Upper lobe of right lung (tissue), 1 donor: ENCODE data around the gene C1orf210. TPM values are rescaled to one million over a fixed set of nuclear protein-coding genes. Genes with fewer than 3 reads are reported as not detected.

Source experiments
- ATAC-seq: fragments of 200-7000 bp; cut with Tn5 transposase; one replicate; pipeline ENCODE4 v1.9.1; 2020; ENCODE audit warnings: mild to moderate bottlenecking, moderate library complexity
- DNase-seq: peaks from one replicate; pipeline ENCODE4 v3.0.0-alpha.2; 2020
- H3K27ac ChIP-seq: fragments of 200-600 bp; one replicate; pipeline ENCODE4 v1.8.0; 2022
- H3K27me3 ChIP-seq: fragments of 200-600 bp; one replicate; pipeline ENCODE4 v1.8.0; 2022; ENCODE audit warnings: mild to moderate bottlenecking
- H3K36me3 ChIP-seq: fragments of 200-600 bp; one replicate; pipeline ENCODE4 v1.8.0; 2022
- H3K4me1 ChIP-seq: fragments of 200-600 bp; one replicate; pipeline ENCODE4 v1.8.0; 2022
- H3K4me3 ChIP-seq: fragments of 200-600 bp; one replicate; pipeline ENCODE4 v1.8.0; 2022; ENCODE audit warnings: mild to moderate bottlenecking
- H3K9me3 ChIP-seq: fragments of 200-600 bp; one replicate; pipeline ENCODE4 v1.8.0; 2022
- intact Hi-C: fragments of 100-400 bp; cut with DNase I; formaldehyde crosslinking; loops from one replicate; pipeline ENCODE4 v1.11.0; 2022
- total RNA-seq: library from RNA; stranded (reverse); fragmentation: NEBNext Ultra II Directional; extraction: Animal tissue kit (Norgen Biotek cat#: 25700); gene quantifications from one replicate; pipeline ENCODE4 v1.2.1, GENCODE V29; 2021
- TF ChIP-seq, protein P1 (sequence below): fragments of 200-600 bp; IDR thresholded peaks from one replicate; pipeline ENCODE4 v1.8.0; 2022; ENCODE audit warnings: antibody characterized with exemption
- donor health status: DM: no; HTN: yes; CAD: no; lungs with severe emphysema.

Gene C1orf210
- total RNA-seq, 1 donor from 2014 or later: 18.9 TPM

DNA sequence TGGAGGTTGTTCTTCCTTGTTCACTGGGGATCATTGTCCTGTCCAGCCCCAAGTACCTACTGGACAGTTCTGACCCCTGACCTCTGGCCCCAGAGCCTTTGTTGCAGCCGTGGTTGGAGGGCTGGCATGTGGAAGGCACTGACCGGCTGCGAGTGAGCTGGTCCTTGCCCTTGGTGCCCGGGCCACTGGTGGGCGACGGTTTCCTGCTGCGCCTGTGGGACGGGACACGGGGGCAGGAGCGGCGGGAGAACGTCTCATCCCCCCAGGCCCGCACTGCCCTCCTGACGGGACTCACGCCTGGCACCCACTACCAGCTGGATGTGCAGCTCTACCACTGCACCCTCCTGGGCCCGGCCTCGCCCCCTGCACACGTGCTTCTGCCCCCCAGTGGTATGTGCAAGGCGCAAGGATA lies 26.8 kb upstream of the C1orf210 start:
- H3K27ac ChIP-seq: no peak overlapping the region
- TF ChIP-seq, protein P1, sequence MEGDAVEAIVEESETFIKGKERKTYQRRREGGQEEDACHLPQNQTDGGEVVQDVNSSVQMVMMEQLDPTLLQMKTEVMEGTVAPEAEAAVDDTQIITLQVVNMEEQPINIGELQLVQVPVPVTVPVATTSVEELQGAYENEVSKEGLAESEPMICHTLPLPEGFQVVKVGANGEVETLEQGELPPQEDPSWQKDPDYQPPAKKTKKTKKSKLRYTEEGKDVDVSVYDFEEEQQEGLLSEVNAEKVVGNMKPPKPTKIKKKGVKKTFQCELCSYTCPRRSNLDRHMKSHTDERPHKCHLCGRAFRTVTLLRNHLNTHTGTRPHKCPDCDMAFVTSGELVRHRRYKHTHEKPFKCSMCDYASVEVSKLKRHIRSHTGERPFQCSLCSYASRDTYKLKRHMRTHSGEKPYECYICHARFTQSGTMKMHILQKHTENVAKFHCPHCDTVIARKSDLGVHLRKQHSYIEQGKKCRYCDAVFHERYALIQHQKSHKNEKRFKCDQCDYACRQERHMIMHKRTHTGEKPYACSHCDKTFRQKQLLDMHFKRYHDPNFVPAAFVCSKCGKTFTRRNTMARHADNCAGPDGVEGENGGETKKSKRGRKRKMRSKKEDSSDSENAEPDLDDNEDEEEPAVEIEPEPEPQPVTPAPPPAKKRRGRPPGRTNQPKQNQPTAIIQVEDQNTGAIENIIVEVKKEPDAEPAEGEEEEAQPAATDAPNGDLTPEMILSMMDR: no peak
- no peaks in the 10 kb centered on the region for H3K36me3 ChIP-seq
- ATAC-seq: no peak
- H3K4me3 ChIP-seq: no peak overlapping the region
- no peaks in the 10 kb centered on the region for H3K27me3 ChIP-seq
- peak; percentile 55 for DNase-seq
- peaks cover 4% of the 10 kb centered on the region for H3K4me1 ChIP-seq
- H3K9me3 ChIP-seq: no peaks in the 10 kb centered on the region
- intact Hi-C loops: no loop called here

DNA sequence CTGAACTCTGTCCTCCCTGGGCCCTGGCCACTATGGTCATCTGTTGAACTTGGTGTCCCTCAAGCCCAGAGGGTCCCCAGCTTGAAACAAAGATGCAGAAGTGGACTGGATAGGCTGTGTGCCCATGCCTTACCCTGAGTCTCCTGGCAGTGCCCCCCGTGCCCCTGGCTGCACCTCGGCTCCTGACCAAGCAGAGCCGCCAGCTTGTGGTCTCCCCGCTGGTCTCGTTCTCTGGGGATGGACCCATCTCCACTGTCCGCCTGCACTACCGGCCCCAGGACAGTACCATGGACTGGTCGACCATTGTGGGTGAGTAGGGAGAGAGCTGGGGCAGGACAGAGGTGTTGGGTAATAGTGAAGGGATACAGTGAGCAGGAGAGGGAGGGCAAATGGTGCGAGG lies 26.1 kb upstream of the C1orf210 start:
- H3K9me3 ChIP-seq: no peaks in the 10 kb centered on the region

DNA sequence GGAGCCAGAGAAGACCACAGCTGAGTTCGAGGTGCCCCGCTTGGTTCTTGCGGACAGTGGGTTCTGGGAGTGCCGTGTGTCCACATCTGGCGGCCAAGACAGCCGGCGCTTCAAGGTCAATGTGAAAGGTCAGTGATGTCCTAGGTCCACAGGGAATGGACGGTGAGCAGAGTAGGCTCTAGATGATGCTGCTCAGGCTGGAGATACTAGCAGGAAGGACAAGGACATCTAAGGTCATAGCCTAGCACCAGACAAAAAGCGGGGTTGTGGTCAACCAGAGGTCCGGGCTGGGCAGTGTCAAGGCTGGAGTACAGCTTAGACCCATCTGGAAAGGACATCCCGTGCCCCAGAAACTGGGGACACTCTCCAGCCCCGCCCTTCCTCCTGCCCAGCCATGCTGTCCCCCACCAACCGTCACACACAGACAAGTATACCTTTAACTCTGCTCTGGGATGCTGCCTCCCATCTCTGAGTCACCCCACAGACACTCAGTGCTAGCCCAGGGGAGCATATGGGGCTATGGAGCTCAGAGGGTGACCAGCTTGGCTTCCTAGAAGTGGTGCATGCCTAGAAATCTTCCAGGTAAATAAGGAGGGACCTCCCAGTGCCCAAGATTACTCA lies 24.1 kb upstream of the C1orf210 start:
- Histone ChIP-seq H3K27ac (no peak overlapping the region), H3K4me3 (no peak overlapping the region), H3K36me3 (no peaks in the 10 kb centered on the region), H3K4me1 (peaks cover 9% of the 10 kb centered on the region), H3K9me3 (no peaks in the 10 kb centered on the region), H3K27me3 (no peaks in the 10 kb centered on the region)
- DNase-seq (peak; percentile 38), ATAC-seq (no peak)
- intact Hi-C loops: no loop called here
- TF ChIP-seq, protein P1: no peak

More for the DNA sequence above, 26.1 kb upstream of the C1orf210 start:
- peaks cover 4% of the 10 kb centered on the region for H3K4me1 ChIP-seq
- ATAC-seq (no peak), DNase-seq (peak; percentile 44)
- TF ChIP-seq, protein P1: no peak
- H3K27ac ChIP-seq: no peak overlapping the region
- no peaks in the 10 kb centered on the region for H3K36me3 ChIP-seq
- intact Hi-C loops: no loop called here
- H3K4me3 ChIP-seq: no peak overlapping the region
- no peaks in the 10 kb centered on the region for H3K27me3 ChIP-seq

DNA sequence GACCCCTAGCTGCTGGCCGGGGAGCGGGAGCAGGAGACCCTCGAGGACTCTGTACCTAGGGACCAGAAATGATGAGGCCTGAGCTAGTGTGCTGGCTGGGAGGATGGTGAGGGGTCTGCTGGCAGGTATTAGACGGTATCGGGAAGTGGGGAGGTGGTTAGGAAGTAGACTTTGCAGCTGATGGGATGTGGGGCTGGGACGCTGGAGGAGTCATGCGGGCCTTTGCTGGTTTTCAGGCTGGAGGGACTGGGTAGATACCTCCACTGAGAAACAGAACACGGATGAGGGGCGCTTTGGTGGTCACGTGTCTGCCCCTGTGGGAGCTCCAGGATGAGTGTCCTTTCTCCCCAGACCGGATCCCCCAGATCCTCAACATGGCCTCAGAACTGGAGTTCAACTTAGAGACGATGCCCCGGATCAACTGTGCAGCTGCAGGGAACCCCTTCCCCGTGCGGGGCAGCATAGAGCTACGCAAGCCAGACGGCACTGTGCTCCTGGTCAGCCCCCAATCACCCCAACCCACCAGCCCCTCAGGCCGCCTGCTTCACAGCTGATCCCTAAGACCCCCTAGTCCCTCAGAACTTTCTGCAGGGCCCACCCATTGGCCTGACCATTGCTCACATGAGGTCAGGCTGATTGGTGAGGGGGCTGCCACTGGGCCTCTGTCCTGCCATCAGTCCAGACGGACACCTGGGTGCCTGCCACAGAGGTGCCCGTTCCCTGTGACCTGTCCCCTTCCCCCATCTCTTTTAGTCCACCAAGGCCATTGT lies 23.4 kb upstream of the C1orf210 start:
- ATAC-seq (no peak), DNase-seq (peak; percentile 32)
- Histone ChIP-seq H3K27me3 (no peaks in the 10 kb centered on the region), H3K9me3 (no peaks in the 10 kb centered on the region), H3K4me3 (no peak overlapping the region), H3K36me3 (no peaks in the 10 kb centered on the region), H3K4me1 (peaks cover 16% of the 10 kb centered on the region), H3K27ac (no peak overlapping the region)
- intact Hi-C loops: no loop called here
- TF ChIP-seq, protein P1: no peak

DNA sequence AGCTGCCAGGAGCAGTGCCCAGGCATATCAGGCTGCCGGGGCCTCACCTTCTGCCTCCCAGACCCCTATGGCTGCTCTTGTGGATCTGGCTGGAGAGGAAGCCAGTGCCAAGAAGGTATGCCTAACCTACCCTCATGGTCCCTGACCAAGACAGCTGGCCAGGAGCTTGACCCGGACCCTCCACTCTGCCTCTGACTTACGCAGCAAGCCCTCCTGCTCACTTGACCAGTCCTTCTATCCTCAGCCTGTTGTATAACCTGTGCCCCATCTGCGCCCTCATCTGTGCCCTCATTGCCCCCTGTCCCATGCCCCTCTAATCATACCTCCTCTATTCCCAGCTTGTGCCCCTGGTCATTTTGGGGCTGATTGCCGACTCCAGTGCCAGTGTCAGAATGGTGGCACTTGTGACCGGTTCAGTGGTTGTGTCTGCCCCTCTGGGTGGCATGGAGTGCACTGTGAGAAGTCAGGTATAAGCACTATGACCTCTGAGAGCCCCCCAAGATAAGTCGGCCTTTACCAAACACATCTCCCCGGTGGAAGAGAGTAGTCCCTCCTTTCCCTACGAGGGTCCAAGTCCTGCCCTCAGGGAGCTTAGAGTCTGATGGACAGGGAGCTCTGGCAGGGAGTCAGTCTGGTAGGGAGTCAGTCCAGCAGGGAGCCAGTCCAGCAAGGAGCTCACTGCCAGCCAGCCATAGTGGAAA lies 22.2 kb upstream of the C1orf210 start:
- no peak overlapping the region for H3K27ac ChIP-seq
- ATAC-seq: no peak

More for the DNA sequence above, 22.2 kb upstream of the C1orf210 start:
- Histone ChIP-seq H3K4me1 (peaks cover 24% of the 10 kb centered on the region), H3K9me3 (no peaks in the 10 kb centered on the region), H3K27me3 (no peaks in the 10 kb centered on the region), H3K36me3 (no peaks in the 10 kb centered on the region), H3K4me3 (no peak overlapping the region)
- peak; percentile 46 for DNase-seq
- intact Hi-C loops: no loop called here
- TF ChIP-seq, protein P1: no peak
